Activated CD8-positive, alpha-beta memory T cell treated with anti-CD3 and anti-CD28 coated beads for 24 hours (primary cell): ENCODE measurements around the gene LRSAM1.

Experiments
- DNase-seq: peaks from one replicate; pipeline ENCODE4 v3.0.0-alpha.2; 2020

The LRSAM1 gene

GRCh38 chr9:127450830-127451607, at the start of gene LRSAM1, which contains the start of gene RPL12:
Gene LRSAM1 (plus strand): TSS chr9:127451510. CDS start chr9:127454528, 3,018 bp downstream.
Gene RPL12 (minus strand): TSS chr9:127451406. CDS start chr9:127451317, 89 bp downstream.
- DNase-seq = peak; percentile 100

DNA sequence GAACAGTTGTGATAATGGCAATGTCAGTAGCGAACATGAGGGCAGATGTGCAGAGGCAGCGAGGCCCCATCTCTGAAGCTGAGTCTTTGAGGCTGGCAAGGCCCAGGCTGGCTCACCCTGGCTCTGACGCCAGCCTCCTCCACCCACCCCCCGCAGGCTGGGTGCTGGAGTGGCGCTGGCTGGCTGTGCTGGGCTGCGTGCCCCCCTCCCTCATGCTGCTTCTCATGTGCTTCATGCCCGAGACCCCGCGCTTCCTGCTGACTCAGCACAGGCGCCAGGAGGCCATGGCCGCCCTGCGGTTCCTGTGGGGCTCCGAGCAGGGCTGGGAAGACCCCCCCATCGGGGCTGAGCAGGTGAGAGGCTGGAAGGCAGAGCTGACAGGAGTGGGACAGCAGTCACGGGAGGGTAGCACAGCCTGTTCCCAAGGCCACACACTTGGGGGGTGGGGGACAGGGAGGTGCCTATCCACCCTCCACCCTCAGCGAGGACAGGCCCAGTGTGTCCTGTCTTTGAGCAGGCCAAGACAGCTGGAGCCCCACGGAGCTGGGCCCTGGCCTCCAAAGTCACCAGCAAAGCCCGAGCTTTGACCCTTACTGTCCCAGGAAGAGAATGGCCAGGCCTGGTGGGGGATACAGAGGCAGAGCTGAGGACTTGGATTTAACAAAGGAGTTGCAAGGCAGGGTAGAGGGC, 48.8 kb upstream of the LRSAM1 start:
- DNase-seq = no peak

DNA sequence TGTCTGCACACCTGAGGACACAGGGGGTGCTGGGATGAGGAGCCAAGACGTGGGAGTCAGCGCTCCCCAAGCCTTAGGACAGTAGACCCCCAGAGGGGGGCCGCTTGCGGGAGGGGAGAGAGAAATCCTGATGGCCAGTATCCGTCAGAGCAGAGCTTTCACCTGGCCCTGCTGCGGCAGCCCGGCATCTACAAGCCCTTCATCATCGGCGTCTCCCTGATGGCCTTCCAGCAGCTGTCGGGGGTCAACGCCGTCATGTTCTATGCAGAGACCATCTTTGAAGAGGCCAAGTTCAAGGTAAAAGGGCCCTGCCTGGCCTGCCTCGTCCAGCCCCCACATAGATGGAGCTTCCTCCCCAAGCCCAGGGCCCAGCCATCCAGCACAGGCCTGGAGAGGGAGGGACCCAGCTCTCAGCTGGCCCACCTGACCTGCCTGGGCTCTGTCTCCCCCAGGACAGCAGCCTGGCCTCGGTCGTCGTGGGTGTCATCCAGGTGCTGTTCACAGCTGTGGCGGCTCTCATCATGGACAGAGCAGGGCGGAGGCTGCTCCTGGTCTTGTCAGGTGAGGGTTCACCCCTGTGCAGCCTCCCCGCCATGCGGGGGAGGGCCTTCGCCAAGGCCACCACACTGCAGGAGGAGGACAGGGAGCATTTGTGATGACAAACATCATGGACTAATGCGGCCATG, 47.7 kb upstream of the LRSAM1 start:
- no peak for DNase-seq

GRCh38 chr9:127404631-127405030, 46.7 kb upstream of the LRSAM1 start:
- no peak for DNase-seq

- DNase-seq = no peak
Observed at GRCh38 chr9:127405344-127406125, 45.8 kb upstream of the LRSAM1 start.

- no peak for DNase-seq
Observed at GRCh38 chr9:127406799-127407491, 44.4 kb upstream of the LRSAM1 start.

DNA sequence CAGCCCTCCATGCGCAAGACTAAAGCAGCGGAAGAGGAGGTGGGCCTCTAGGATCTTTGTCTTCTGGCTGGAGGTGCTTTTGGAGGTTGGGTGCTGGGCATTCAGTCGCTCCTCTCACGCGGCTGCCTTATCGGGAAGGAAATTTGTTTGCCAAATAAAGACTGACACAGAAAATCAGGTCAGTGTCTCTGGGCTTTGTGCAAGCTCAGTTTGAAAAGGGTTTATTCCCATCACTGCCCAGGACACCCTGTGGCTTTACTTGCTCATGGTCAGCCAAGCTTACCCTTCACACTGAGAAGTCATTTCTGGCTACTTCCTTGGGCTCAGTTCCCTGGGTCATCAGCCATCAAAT, 43.8 kb upstream of the LRSAM1 start:
- no peak for DNase-seq

- no peak for DNase-seq
Observed at GRCh38 chr9:127411122-127411521, 40.2 kb upstream of the LRSAM1 start.

- no peak for DNase-seq
Observed at GRCh38 chr9:127415141-127415540, 36.2 kb upstream of the LRSAM1 start.

GRCh38 chr9:127415657-127416056, 35.7 kb upstream of the LRSAM1 start:
- DNase-seq = no peak

- no peak for DNase-seq
Observed at GRCh38 chr9:127417131-127418036, 33.9 kb upstream of the LRSAM1 start.

DNA sequence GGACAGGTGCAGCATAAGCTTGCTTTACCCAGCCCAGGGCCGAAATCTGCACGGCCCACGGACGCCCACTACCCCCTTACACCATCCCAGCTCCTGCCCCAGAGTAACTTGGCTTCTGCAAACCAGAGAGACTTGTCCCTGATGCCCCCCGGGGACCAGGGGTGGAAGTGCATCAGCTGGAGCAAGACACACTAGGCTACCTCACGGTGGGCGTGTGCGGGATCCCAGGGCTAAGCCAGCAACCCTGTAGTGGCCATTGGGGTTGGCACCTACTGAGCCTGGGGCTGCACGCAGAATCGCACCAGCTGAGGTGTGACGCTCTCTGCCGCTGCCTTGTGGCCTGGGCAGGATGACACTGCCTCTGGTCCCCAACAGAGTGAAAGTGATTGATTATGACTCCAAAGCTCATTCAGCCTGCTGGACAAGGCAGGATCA, 33.3 kb upstream of the LRSAM1 start:
- DNase-seq = no peak

- DNase-seq = no peak
Observed at GRCh38 chr9:127419348-127419747, 32.0 kb upstream of the LRSAM1 start.

DNA sequence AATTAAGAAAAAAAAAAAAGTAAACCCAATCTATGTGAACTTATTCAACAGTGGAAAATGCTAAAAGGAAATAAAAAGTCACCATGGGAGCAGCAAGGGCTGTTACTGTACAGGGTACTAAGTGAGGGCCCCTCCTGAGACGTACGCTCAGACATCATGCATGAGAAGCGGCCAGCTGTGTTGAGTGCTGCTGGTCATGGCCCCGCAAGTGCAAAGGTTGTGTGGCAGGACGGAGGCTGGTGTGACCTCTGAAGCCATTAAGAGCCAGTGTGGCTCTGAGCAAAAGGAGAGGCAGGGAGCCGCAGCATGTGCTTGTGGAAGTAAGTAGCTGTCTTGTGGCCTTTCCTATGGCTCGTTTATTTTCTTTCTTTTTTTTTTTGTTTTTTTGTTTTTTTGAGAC, 30.3 kb upstream of the LRSAM1 start:
- no peak for DNase-seq

DNA sequence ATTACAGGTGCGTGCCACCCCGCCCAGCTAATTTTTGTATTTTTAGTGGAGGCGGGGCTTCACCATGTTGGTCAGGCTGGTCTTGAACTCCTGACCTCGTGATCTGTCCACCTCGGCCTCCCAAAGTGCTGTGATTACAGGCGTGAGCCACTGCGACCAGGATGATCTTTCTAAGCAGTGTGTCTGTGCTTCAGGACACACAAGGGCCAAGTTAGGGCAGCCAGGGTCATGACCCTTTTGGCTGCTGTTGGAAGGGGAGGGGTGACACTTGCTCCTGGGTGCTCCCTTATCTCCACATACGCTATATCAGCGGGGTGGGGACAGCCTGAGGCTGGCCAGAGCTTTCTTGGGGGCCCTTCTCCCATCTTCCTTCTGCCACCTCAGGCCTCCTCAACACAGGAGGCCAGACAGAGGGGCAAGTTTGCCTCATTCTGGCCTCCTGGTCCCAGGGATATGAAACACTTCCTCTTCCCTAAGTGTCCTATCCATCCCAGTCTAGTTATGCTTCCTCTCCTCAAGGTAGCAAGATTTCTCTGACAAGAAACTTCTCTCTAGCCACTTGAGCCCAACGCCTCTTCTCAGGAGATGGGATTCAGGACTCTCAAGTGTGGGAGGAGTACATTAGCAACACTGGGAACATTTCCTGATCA, 29.1 kb upstream of the LRSAM1 start:
- DNase-seq = no peak

DNA sequence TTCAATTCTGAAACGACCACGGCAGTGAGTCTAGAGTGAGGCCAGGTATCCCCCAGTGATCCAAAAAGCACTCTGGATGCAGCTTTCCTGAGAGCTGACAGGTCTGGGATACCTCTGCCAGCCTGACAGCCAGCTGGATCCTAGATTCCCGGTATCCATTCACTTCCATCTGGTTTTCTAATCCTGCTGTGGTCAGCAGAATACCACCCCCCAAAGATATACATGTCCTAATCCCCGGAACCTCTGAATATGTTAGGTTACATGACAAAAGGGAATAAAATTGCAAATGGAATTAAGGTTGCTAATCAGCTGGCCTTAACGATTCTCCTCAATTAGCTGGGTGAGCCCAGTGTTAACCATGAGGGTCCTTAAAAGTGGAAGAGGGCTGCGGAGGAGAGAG, 28.5 kb upstream of the LRSAM1 start:
- no peak for DNase-seq

DNA sequence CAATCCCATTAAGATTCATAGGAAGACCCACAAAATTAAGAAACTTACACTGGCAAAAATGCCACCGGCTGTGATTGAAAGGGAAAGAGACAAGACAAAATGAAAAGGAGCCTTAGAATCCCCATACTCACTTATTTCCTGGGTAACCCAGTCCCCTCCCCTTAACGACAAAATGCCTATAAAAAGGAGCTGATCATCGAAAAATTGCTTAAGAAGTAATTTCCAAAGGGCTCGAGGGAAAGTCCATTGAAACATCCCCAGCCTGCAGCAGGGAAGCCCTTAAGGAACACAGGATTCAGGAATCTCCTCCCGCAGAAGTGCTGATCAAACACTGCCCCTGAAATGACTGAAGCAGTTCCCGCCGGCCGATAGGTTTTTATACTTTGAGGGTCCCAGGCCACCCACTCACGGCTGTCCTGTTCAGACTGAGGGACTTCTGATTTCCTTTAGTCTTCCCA, 27.8 kb upstream of the LRSAM1 start:
- no peak for DNase-seq

DNA sequence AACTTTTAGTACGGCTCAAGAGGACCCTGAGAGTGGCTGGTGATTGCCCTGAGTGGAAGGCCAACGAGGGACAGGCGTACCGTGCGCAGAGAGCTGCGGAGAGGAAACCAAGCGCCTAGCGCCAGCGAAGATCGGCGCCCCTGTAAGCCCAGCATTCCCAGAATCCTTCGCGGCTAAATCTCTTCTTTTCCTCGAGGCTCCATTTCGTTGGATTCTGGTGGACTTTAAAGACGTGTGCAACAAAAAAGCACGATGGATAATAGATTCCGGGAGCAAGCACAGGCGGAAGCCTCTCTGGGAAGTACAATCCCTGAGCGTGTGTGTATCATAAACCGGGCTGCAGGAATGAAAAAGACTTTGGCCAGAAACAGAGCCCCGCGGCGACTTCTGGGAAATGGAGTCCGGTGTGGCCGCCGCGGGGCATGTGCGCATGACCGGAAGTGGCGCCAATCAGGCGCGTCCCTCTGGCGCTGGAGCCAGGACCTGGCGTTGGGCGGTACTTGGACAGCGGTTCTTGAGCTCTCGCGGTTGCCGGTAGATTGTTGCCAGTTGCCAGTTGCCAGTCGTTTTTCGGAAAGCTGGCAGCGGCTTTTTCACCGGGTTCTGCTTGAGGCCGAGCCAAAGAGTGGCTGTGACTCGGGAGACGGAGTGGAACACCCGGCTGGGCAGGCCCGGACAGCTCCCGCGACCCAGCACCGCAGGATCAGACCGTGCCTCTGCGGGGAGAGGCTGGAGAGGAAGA, 27.2 kb upstream of the LRSAM1 start, which contains the start of gene ZNF79:
Gene ZNF79 (plus strand): TSS at position 449 of the 742 bp plus-strand sequence. CDS start 406 bp downstream, outside the sequence.
- DNase-seq = peak; percentile 97

DNA sequence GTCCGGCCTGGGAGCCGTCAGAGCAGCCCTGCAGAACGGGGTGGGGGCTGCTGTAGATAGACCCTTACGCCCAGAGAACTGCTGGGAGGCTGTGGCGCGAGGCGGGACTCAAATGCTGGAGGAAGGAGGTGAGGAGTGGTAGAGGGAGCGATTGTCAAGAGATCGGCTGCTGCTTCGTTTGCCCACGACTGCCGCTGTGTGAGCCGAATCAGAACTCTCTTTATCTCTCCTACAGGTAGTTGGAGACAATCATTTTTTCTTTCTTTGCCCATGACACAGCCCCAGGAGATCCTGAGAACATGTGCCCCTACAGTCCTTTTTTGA, 26.7 kb upstream of the LRSAM1 start:
- no peak for DNase-seq

DNA sequence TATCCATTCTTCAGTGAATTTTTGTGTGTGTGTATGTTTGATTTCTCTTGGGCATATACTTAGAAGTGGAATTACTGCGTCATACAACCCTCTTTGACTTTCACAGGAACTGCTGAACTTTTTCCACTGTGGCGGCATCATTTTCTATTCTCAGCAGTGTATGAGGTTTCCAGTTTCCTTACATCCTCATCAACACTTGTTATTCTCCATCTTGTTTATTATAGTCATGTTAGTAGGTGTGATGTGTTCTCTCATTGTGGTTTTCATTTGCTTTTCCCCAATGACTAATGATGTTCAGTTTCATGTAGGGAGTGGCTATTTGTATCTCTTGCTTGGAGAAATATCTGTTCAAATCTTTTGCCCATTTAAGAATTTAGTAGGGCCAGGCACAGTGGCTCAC, 24.6 kb upstream of the LRSAM1 start:
- no peak for DNase-seq
